Measurements from ENCODE around the gene SF3B1.
"Not testable (repeated sequence)": the region's sequence is repeated elsewhere in the genome, so short reads cannot be mapped to it uniquely, and the experiment has no call there.

Gene SF3B1

GRCh38 chr2:197455428-197455827 is 20.6 kb upstream of the SF3B1 start:
- Histone ChIP-seq H3K4me3 (no peak overlapping the region), H3K4me2 (peak overlapping the region; percentile 86; the same call in 1 of the 2 replicates), H3K9me3 (0 out of 2 replicates have a peak, but pooled peaks cover 7% of the 10 kb centered on the region), H3K27ac (no peak overlapping the region), H3K36me3 (peaks cover 20% of the 10 kb centered on the region), H4K20me1 (peaks cover 58% of the 10 kb centered on the region), H3K27me3 (no peaks in the 10 kb centered on the region), H3K4me1 (peaks cover 20% of the 10 kb centered on the region), H3K9ac (no peak overlapping the region)
- TF ChIP-seq Cebpa-rat (IDR thresholded peaks at IDR 0.05), result no peak

DNA sequence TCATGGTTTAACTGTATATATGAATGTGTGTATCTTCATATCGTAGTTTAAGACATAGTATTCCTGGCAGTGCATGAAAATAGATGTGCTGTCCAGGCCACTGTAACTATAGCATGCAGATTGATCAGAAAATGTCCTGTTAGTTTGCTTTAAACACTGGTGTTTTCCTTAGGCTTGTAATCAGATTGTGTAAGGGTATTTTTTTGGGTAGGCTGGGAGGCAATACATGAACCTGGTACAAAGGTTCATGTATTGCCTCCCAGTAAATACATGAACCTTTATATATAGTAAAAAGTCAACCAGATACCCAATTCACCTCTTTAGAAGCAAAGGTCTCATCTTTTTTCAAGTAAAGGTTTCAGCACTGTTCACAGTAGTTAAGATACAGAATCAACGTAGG is 20.1 kb upstream of the SF3B1 start:
- Histone ChIP-seq H3K36me3 (peaks cover 15% of the 10 kb centered on the region), H3K4me2 (peak overlapping the region; percentile 86), H4K20me1 (peaks cover 58% of the 10 kb centered on the region), H3K9me3 (0 out of 2 replicates have a peak, but pooled peaks cover 8% of the 10 kb centered on the region), H3K4me1 (peaks cover 20% of the 10 kb centered on the region), H3K9ac (peak overlapping the region; percentile 89; the same call in 1 of the 2 replicates), H3K4me3 (peak overlapping the region; percentile 85), H3K27ac (no peak overlapping the region), H3K27me3 (no peaks in the 10 kb centered on the region)
- TF ChIP-seq Cebpa-rat (IDR thresholded peaks at IDR 0.05), result no peak

DNA sequence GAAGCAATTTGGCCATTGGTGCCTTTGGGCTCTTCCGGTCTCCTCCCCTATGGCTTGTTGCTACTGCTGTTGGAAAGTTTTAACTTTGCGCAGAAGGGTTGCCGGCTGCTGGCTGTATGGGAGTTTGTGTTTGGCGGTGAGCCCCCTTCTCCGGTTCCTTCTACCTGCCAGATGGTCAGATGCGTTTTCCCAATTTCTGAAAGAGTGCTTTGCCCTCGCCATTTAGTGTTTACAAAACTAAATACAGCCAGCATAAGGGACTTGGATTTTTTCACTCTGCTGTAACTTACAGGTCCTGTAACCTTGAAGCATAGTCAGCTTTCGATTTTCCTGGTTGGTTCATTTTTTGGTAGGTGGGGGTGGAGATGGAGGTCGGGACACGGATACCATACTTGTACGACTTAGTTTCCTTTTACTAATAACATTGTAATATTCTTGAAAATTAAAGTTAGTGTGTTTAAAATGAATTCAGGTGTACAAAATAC is 19.1 kb upstream of the SF3B1 start:
- no peak for TF ChIP-seq Cebpa-rat (IDR thresholded peaks at IDR 0.05)
- H3K27me3 ChIP-seq, result no peaks in the 10 kb centered on the region
- peak overlapping the region; percentile 89 for H3K9ac ChIP-seq
- H3K4me3 ChIP-seq, result peak overlapping the region; percentile 85
- peak overlapping the region; percentile 79 for H3K27ac ChIP-seq
- peaks cover 51% of the 10 kb centered on the region for H4K20me1 ChIP-seq
- H3K9me3 ChIP-seq, result 0 out of 2 replicates have a peak, but pooled peaks cover 8% of the 10 kb centered on the region
- H3K4me2 ChIP-seq, result peak overlapping the region; percentile 86
- H3K36me3 ChIP-seq, result peaks cover 8% of the 10 kb centered on the region
- H3K4me1 ChIP-seq, result peaks cover 20% of the 10 kb centered on the region

- Histone ChIP-seq H3K4me3 (peak within 1 kb of the TSS; percentile 85), H3K9ac (peak within 1 kb of the TSS; percentile 89), H3K4me1 (peaks cover 20% of the 10 kb centered on the region), H3K4me2 (peak within 1 kb of the TSS; percentile 86), H3K27me3 (no peaks in the 10 kb centered on the region), H3K27ac (peak within 1 kb of the TSS; percentile 79), H3K36me3 (peaks cover 6% of the 10 kb centered on the region; the same call in 1 of the 2 replicates), H3K9me3 (0 out of 2 replicates have a peak, but pooled peaks cover 8% of the 10 kb centered on the region), H4K20me1 (peaks cover 44% of the 10 kb centered on the region)
- peak; percentile 95 for TF ChIP-seq Cebpa-rat (IDR thresholded peaks at IDR 0.05)
Observed at GRCh38 chr2:197453123-197453913, 18.5 kb upstream of the SF3B1 start, which contains the start of gene COQ10B. Gene COQ10B (plus strand): TSS chr2:197453552. CDS start chr2:197453561, 9 bp downstream.

GRCh38 chr2:197452754-197453122 is 17.9 kb upstream of the SF3B1 start:
- peak overlapping the region; percentile 82 for H3K4me2 ChIP-seq
- peaks cover 6% of the 10 kb centered on the region; the same call in 1 of the 2 replicates for H3K36me3 ChIP-seq
- 0 out of 2 replicates have a peak, but pooled peaks cover 8% of the 10 kb centered on the region for H3K9me3 ChIP-seq
- peak overlapping the region; percentile 81 for H3K9ac ChIP-seq
- peaks cover 38% of the 10 kb centered on the region; the same call in 1 of the 2 replicates for H4K20me1 ChIP-seq
- no peak for TF ChIP-seq Cebpa-rat (IDR thresholded peaks at IDR 0.05)
- peak overlapping the region; percentile 78 for H3K27ac ChIP-seq
- peak overlapping the region; percentile 85 for H3K4me3 ChIP-seq
- peaks cover 20% of the 10 kb centered on the region for H3K4me1 ChIP-seq
- no peaks in the 10 kb centered on the region for H3K27me3 ChIP-seq

DNA sequence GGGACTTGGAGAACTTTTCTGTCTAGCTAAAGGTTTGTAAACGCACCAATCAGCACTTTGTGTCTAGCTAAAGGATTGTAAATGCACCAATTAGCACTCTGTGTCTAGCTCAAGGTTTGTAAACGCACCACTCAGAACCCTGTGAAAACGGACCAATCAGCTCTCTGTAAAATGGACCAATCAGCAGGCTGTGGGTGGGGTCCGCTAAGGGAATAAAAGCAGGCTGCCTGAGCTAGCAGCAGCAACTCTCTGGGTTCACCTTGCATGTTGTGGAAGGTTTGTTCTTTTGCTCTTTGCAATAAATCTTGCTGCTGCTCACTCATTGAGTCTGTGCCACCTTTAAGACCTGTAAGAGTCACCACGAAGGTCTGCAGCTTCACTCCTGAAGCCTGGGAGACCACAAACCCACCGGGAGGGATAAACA is 16.1 kb upstream of the SF3B1 start:
- not testable (repeated sequence) for H3K27ac ChIP-seq, H3K36me3 ChIP-seq, H3K4me2 ChIP-seq, H3K9ac ChIP-seq, H3K27me3 ChIP-seq, H3K9me3 ChIP-seq, H3K4me3 ChIP-seq
- H3K4me1 ChIP-seq, result peaks cover 20% of the 10 kb centered on the region
- H4K20me1 ChIP-seq, result peaks cover 21% of the 10 kb centered on the region; the same call in 1 of the 2 replicates

- Histone ChIP-seq H3K4me2 (no peak overlapping the region), H4K20me1 (peaks cover 17% of the 10 kb centered on the region; the same call in 1 of the 2 replicates), H3K9me3 (0 out of 2 replicates have a peak, but pooled peaks cover 8% of the 10 kb centered on the region), H3K27ac (no peak overlapping the region), H3K4me3 (no peak overlapping the region), H3K9ac (no peak overlapping the region), H3K4me1 (peaks cover 19% of the 10 kb centered on the region), H3K27me3 (no peaks in the 10 kb centered on the region), H3K36me3 (peaks cover 2% of the 10 kb centered on the region; the same call in 1 of the 2 replicates)
- no peak for TF ChIP-seq Cebpa-rat (IDR thresholded peaks at IDR 0.05)
Observed at GRCh38 chr2:197450465-197450864, 15.6 kb upstream of the SF3B1 start.

- H3K27ac ChIP-seq, result no peak overlapping the region
- no peak overlapping the region for H3K4me3 ChIP-seq
- H4K20me1 ChIP-seq, result no peaks in the 10 kb centered on the region
- no peak for TF ChIP-seq Cebpa-rat (IDR thresholded peaks at IDR 0.05)
- H3K4me2 ChIP-seq, result no peak overlapping the region
- 0 out of 2 replicates have a peak, but pooled peaks cover 8% of the 10 kb centered on the region for H3K9me3 ChIP-seq
- no peaks in the 10 kb centered on the region for H3K36me3 ChIP-seq
- H3K4me1 ChIP-seq, result peaks cover 6% of the 10 kb centered on the region; the same call in 1 of the 2 replicates
- H3K9ac ChIP-seq, result no peak overlapping the region
- H3K27me3 ChIP-seq, result no peaks in the 10 kb centered on the region
Observed at GRCh38 chr2:197446844-197447243, 12.0 kb upstream of the SF3B1 start.

DNA sequence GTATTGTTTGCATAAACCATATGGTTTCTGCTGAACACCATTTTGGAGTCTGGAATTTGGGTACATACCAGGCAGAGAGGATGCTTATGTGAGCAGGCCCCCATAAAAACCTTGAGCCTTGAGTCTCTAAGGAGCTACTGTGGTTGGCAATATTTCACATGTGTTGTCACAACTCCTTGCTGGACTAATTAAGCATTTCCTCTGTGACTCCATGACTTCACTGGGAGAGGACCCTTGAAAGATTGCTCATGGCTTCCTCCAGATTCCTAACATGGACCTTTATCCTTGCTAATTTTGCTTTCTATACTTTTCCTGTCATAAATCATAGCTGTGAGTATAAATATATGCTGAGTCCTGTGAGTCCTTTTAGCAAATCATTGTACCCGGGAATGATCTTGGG is 10.9 kb upstream of the SF3B1 start:
- peaks cover 6% of the 10 kb centered on the region; the same call in 1 of the 2 replicates for H3K4me1 ChIP-seq
- no peak overlapping the region for H3K4me2 ChIP-seq
- H3K36me3 ChIP-seq, result no peaks in the 10 kb centered on the region
- H3K4me3 ChIP-seq, result no peak overlapping the region
- H3K9me3 ChIP-seq, result 0 out of 2 replicates have a peak, but pooled peaks cover 4% of the 10 kb centered on the region
- H3K27me3 ChIP-seq, result no peaks in the 10 kb centered on the region
- H4K20me1 ChIP-seq, result no peaks in the 10 kb centered on the region
- no peak for TF ChIP-seq Cebpa-rat (IDR thresholded peaks at IDR 0.05)
- H3K27ac ChIP-seq, result no peak overlapping the region
- H3K9ac ChIP-seq, result no peak overlapping the region

GRCh38 chr2:197442857-197443256 is 8.0 kb upstream of the SF3B1 start:
- H3K9ac ChIP-seq, result no peak overlapping the region

More at GRCh38 chr2:197442857-197443256, 8.0 kb upstream of the SF3B1 start:
- no peak overlapping the region for H3K27ac ChIP-seq
- no peaks in the 10 kb centered on the region for H4K20me1 ChIP-seq
- no peak overlapping the region for H3K4me2 ChIP-seq
- peaks cover 6% of the 10 kb centered on the region; the same call in 1 of the 2 replicates for H3K4me1 ChIP-seq
- H3K4me3 ChIP-seq, result no peak overlapping the region
- TF ChIP-seq Cebpa-rat (IDR thresholded peaks at IDR 0.05), result no peak
- no peaks in the 10 kb centered on the region for H3K9me3 ChIP-seq
- H3K27me3 ChIP-seq, result no peaks in the 10 kb centered on the region
- no peaks in the 10 kb centered on the region for H3K36me3 ChIP-seq
